Measurements from ENCODE around the gene NUAK1.

Gene NUAK1

GRCh38 chr12:106128585-106129328 is 10.0 kb downstream of the NUAK1 start:
- no peak for DNase-seq

GRCh38 chr12:106127338-106128126 is 11.2 kb downstream of the NUAK1 start:
- no peak for DNase-seq

DNA sequence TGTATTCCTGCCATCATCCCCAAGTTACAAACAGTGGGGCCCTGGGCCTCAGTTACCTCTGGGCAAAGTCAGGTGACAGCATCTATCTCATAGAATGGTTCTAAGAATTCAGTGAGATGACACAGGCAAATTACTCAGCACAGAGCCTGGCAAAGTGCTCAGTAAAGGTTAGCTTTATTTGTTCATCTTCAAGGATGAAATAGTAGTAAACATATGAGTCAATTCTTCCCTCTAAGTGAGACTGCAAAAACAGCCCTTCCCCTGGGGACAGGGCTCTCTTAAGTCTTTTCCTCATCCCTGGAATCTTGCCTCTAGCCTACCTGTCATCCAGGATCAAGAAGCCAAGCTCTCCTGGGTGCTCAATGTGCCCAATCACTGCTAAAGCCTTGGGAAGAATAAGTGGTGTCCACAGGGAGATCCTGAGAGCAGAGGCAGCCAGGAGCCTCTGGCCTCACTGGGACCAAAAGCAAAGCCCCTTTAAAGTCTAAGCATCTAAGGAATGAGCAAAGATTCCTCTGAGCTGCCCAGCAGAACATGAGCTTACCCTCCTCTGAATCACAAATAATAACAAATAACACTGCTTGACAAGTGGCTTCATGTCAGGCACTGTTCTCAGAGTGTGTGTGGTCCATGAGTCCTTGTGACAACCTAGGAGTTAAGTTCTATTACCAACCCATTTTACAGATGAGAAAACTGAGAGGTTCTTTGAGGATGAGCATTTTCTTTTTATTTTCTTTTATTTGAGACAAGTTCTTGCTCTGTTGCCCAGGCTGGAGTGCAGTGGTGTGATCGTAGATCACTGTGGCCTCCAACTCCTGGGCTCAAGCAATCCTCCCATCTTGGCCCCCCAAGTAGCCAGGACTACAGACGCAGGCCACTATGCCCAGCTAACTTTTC is 12.1 kb downstream of the NUAK1 start:
- no peak for DNase-seq

DNA sequence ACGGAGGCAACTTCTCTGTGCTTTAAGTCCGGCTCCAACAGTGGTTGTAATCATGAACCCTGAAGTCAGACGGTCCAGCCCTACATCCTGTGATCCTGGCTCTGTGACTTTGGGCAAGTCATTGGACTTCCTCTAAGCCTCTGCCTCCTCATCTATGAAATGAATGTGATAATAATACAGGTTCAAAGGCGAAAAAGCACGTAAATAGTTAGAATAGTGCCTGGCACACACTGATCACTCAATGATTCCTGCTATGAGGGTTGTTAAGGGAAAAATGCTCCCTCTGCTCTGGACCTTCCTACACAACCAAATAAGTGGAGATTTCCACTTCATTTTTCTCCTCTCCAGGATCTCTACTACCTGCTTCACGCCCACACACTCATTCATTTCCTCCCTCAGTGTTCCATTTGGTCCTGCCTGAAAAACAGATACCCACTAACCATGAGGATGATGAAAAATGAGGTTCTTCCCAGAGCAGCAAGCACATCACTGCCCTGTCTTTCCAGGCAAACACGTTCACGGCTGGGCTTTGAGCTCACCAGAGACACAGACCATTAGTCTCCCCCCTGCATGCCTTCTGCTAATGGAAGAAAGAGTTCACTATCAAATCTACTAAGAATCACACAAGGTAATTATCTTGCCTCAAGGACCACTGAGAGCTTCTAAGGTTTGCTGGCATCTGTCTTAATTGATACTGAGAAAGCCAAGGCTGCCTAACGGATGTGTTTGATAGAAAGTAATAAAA is 13.2 kb downstream of the NUAK1 start:
- no peak for DNase-seq

DNA sequence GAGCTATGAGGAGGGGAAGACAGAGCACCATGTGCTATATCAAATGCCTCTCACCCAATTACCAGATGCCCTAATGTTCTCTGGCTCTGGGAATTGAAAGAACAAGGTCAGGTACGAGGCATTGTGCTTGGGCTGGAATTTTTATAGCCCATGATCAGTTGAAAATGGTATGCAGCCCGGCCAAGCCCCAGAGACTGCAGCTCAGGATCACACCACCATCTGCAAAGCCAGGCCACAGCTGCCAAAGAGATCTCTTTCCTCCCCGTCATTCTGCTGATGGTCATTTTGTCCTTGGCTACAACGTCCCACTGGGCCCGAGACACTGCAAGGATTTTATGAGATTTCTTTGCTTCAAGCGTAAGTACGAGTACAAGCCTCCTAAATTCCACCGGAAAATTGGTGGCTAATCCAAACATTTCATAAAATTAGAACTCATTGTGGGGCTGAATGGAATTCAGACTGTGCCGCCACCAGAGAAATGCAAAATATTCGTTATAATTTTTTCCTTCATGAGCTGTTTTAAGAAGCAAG is 15.1 kb downstream of the NUAK1 start:
- DNase-seq = no peak

DNA sequence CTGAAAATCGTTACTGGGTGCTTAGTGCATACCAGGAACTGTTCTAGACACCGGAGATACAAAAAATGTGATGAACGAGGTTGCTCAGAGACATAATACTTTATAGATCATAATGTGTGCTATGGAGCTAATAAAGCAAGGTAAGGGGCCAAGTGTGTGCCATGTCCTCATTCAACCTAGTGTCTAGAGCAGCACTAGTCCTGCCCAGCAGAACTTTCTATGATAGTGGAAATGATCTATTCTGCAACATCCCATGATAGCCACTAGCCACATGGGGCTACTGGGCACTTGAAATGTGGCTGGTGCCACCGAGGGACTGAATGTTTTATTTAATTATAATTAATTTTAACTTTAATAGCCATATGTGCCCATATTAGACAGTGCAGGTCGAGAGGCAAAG is 15.6 kb downstream of the NUAK1 start:
- no peak for DNase-seq

GRCh38 chr12:106122004-106122403 is 16.8 kb downstream of the NUAK1 start:
- no peak for DNase-seq

DNA sequence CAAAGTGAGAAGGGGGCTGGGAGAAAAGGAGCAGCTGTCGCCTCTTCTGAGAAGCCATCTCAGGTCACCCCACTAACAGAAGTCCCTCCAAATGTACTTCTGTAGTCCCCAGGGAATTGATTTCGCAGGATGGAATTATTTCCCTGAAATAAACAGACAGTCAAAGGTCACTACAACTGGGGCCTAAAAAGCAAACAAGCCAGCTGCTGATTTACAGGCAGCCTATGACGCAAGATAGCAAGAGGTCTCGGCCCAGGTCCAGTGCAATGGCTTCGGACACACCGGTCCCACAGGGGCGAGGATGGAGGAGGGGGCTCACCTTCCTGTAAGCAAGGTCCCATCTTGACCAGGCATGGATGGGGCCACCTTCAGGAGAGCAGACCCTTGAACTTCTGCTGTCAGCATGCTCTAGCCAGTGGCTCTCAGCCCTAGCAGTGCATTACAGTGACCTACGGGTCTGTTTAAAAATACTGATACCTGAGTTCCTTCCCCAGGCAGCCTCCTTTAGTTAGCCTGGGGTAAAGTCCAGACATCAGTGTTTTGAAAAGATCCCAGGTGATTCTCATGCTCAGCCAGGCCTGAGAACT is 18.1 kb downstream of the NUAK1 start:
- no peak for DNase-seq

GRCh38 chr12:106119301-106119700 is 19.5 kb downstream of the NUAK1 start:
- DNase-seq = no peak

DNA sequence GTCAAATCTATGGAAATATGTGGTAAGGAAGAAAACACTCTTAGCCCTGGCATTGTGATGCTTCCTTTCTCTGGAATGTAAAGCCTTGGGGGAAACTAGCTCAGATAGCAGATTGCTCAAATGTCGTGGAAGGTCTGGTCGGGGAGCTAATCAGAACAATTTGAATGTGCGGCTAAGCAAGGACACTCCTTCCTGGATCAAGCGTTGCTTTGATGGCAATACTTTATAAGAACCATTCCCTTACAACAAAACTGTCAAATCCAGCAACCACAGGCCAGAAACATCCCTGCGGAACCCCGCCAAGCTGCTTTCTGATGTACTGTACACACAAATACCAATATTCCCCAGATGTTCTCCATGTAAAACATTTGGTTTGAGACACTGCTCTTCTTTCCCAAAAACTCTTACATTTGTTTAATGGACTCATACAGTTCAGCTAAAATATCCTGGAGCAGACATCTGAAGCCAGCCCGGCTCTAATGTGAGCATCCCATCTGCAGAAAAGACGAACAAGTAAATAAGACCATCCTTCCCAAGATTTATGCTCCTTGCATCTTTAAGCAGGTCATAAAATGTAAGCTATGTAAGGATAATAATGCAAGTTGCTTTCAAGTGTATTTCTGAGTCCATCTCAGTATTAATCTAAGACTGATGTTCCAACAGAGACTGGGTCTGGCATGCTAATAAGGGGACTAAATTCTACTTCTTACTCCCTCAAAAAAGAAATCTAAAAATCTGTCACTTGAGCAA is 20.2 kb downstream of the NUAK1 start:
- DNase-seq = no peak

DNA sequence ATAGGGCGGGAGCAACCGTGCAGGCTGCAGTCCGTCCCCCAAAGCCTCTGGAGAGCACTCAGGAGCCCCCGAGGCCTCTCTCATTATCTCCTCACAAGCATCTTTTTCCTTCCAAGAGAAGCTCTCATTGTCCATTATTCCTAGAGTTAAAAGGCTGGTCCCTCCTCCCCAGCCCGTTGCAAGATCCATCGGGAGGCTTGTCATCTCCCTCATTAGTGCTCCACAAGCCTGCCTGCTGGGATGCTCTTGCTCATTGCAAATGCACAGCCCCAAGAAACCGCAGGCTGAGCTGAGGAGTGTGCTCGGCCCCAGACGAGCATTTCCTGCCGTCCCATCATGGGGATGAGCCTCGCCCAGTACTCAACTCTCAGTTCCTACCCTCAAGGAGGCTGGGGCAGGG is 23.3 kb downstream of the NUAK1 start:
- DNase-seq = no peak

DNA sequence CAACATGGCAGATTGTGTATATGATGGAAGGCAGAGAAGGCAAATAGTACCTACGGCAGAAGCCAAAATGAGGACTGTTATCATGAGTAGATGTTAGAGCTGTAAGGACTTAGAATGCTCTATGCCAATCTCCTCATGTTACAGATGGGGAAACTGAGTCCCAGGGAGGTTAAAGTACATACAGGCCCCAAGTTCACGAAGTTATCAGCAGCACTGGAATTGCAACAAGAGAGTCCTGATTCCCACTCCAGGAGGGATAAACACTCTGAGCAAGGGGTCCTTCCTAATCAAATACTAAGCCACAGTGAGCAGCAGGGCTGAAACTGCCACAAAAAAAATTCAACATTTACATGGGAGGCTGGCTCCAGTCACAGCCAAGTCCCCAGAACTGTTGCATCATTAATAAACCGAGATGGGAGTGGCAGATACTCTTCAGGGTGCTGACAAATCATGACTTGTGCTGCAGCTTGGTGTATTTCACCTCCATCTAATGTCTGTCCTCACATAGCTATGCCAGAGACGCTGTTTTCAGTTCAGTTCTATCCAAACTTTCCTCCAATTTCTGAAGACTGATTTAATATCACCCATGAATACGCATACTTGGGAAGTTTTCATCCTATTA is 24.2 kb downstream of the NUAK1 start:
- no peak for DNase-seq

GRCh38 chr12:106113824-106114446 is 24.8 kb downstream of the NUAK1 start:
- no peak for DNase-seq

DNA sequence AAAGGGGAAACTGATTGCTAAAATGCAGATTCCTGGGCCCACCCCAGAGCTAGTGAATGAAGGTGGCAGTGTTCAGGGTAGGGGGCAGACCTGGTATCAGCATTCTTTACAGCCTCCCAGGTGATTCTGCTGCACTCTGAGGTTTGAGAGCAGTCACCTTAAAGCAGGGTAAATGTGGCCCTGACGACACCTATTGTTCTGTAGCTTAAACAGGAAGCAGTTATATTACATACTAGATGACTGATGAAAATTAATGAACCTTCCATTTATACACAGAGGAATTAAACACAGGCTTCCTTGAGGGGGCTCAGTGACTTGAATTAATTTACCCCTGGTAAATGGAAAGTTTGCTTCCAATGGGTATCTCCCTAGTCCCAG is 25.3 kb downstream of the NUAK1 start:
- no peak for DNase-seq

DNA sequence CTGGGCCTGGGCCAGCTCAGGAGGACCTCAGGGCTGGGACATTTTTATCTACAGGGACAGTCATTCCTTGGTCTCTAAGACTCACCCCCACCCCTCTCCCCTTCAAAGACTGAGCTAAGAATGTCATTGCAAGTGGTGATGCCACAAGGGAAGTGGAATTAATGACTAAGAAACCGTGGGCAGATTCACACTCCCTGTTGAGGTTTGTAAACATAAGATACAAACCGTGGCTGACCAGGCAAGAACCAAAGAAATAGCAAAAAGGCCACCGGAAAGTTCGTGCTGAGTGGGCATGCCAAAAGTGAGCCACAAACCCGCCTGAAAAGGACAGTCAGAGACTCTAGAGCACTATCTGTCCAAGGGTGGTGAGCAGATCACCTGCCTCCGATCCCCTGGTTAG is 25.7 kb downstream of the NUAK1 start:
- no peak for DNase-seq

GRCh38 chr12:106112145-106112821 is 26.5 kb downstream of the NUAK1 start:
- DNase-seq = no peak

GRCh38 chr12:106110626-106111300 is 28.0 kb downstream of the NUAK1 start:
- no peak for DNase-seq

GRCh38 chr12:106109168-106109910 is 29.4 kb downstream of the NUAK1 start:
- no peak for DNase-seq

Measured in stimulated activated CD4-positive, alpha-beta T cell treated with anti-CD3 and anti-CD28 coated beads, Interleukin-12 subunit alpha, Interleukin-12 subunit beta, amount 100 ng/mL, for 4 hours (primary cell).